GM18502 (cell line): ENCODE measurements around the gene BCL2L1.

Experiments used
- ATAC-seq: cut with Tn5 transposase; IDR thresholded peaks from one replicate; pipeline ENCODE4 v1.9.1; 2021; ENCODE audit warnings: mild to moderate bottlenecking; ENCODE audit not compliant: unreplicated experiment, poor library complexity

BCL2L1 gene

GRCh38 chr20:31711179-31712111 is 11.2 kb downstream of the BCL2L1 start:
- ATAC-seq, result no peak

GRCh38 chr20:31710423-31711108 is 12.1 kb downstream of the BCL2L1 start:
- no peak for ATAC-seq

GRCh38 chr20:31709939-31710338 is 12.7 kb downstream of the BCL2L1 start:
- ATAC-seq, result no peak

DNA sequence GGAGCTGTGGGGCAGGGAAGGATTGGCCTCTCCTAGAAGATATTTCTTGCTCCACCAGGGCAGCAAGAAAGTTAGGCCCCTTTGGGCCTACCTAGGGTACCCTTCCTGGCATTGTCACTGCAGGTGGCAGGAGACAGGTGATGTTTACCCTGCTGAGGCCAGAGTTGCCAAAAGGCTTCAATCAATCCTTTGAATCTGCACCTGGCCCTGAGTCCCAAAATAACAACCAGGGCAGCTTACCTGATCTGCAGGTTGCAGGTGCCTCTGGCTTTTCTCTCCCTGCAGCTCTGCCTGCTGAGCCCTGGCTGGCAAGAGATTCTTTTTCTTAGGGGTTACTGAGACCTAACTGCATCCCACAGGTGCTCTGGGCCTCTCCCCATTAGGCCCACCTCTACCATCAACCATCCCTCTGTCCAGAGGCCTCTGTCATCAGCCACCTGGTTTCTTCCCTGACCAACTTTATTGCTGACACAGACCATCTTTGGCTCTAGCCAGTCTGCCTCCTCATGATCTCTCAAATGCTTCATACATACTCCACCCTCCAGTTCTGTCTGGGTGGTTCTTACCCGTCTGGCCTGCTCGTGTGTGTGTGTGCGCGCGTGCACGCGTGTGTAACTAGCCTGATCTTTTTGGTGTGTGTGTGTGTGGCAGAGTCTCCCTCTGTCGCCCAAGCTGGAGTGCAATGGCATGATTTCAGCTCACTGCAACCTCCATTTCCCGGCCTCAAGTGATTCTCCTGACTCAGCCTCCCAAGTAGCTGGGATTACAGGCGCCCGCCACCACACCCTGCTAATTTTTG is 13.7 kb downstream of the BCL2L1 start:
- ATAC-seq, result no peak

- ATAC-seq, result no peak
These were observed 14.5 kb downstream of the BCL2L1 start for GRCh38 chr20:31707994-31708735.

GRCh38 chr20:31707258-31707615 is 15.4 kb downstream of the BCL2L1 start:
- ATAC-seq, result no peak

DNA sequence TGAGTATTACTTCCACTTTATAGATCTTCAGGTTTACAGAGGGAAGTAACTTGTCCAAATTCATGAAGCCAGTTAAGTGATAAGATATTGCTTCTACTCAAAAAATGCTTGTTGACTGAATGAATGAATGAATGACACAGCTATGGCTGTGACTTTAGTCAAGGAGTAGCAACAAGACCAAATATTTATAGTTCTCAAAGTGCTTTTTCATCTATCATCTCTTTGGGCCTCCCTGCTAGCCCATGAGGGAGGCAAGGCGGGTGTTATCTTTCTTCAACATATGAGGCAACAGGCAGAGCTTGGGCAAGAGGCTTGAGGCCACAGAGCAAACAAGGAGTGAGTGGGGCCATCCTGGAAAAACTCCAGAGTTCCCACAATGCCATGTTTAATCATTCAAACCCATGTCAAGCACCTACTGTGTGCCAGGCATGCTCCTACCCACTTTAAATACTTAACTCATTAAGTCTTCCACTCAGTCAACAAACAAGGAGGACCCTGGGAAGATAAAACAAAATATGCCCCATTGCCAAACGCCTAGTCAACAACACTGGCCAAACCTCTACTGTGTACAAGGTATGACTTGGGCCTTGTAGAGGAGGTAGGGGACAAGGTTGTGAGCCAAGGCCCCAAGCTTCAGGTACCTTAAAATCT is 15.9 kb downstream of the BCL2L1 start:
- no peak for ATAC-seq

GRCh38 chr20:31705598-31706597 is 16.8 kb downstream of the BCL2L1 start:
- peak; percentile 78 for ATAC-seq

DNA sequence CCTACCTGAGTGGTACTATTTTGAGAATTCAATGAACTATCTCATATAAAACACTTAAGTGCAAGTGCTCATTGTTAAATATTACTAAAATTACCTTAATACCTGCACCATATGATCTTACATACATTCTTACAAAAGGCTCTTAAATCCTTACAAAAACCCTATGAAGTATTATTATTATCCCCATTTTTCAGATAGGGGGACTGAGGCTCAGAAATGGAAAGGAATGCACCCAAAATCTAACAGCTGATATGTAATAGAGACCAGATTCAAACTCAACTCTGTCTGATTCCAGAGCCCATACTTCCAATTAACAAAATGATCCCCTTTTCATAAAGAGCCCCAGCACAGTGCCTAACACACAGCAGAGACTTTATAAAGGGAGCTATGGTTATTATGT is 17.5 kb downstream of the BCL2L1 start:
- ATAC-seq, result no peak

GRCh38 chr20:31704225-31705119 is 18.2 kb downstream of the BCL2L1 start:
- no peak for ATAC-seq

DNA sequence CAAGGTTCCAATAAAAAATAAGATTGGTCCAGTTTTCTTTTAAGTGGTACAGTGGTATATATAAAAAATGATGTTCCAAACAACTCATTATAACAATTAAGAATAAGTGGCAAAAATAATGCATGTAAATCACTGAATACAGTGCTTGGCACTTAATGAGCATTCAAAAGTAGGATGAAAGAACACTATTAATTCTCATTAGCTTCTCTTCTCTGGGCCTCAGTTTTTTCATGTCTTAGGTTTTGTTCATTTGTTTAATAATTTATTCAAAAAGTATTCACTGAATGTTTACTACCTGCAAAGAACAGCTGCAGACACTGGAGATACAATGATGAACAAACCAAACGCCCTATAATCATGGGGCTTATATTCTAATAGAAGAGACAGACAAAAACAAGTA is 21.1 kb downstream of the BCL2L1 start:
- ATAC-seq, result no peak

DNA sequence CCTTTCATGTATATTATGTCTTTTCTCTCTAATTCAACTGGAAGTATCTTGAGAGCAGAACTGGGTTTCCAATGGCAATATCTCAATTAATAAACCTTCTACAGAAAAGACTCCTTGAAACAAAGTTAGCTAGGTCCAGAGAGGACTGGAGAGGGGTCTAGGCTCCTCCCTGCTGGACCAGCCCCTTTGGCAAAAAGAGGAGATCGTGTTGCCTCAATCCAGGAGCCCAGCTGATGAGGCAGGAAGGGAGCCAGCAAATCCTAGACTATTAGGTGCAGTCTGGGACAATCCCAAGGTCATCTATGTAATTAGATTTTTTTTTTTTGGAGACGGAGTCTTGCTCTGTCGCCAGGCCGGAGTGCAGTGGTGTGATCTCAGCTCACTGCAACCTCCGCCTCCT is 21.9 kb downstream of the BCL2L1 start:
- ATAC-seq, result no peak

GRCh38 chr20:31699801-31700728 is 22.6 kb downstream of the BCL2L1 start:
- ATAC-seq, result no peak

DNA sequence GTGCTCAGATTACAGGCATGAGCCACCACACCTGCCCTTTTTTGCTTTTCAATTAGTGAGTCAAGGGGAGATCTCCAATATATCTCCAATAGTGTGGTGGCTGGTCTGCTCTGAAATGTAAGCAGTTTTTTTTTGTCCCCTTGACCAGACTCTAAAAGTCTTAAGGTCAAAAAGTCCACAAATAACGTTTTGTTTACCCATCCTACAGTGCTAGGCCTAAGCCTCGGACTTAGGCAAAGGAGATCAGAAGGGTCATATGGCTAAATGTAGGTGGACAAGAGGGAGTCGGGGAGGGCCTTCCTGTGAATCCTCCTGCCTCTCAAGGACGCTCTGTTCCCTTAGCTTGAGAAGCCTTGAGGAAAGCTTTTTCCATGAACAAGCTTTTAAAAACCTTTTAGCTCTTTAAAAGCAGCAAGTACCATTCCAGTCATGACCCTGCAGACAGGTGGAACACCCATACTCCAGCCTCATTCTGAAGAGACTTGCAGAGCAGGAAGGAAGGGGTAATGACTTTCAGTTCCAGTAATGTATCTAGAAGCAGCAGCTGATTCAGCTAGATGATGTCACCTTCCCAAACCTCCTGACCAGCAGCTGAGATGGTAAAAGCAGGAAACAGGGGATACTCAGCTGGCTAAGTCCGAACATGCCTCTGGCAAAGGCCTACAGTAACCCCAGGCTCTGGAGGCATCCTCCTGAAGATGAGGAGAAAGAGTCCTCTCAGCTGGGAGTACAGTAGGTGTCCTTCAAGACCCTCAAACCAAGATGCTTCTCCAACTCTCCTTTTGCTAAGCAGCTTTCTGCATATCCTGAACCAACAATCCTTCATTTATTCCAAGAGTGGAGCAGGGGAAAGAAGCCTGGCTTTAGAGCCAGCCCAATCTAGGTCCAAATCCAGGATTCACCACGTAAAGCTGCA is 23.6 kb downstream of the BCL2L1 start:
- peak; percentile 96 for ATAC-seq

- ATAC-seq, result no peak
These were observed 24.3 kb downstream of the BCL2L1 start for GRCh38 chr20:31698243-31698802.
